ENCODE data around the gene GJC2. TPM values are rescaled to one million over a fixed set of nuclear protein-coding genes. Genes with fewer than 3 reads are reported as not detected.

GJC2 gene
- total RNA-seq, 1 experiment from 2014 or later = 1.6 TPM

GRCh38 chr1:228152918-228153258 lies 3.2 kb downstream of the GJC2 start:
- Histone ChIP-seq H3K23me2 (ENCODE audit: insufficient read length, low read depth, low read length, poor library complexity, severe bottlenecking) (no peaks in the 10 kb centered on the region), H2BK20ac (ENCODE audit: low read depth, low read length, poor library complexity, severe bottlenecking) (no peak overlapping the region), H3K9ac (ENCODE audit: extremely low read depth, insufficient read length, low read length) (no peak overlapping the region), H2BK12ac (ENCODE audit: insufficient read length, low read depth, low read length) (no peak overlapping the region), H3K9me3 (ENCODE audit: control insufficient read depth, low read depth, low read length) (no peaks in the 10 kb centered on the region), H3K4me1 (ENCODE audit: insufficient read depth, low read length) (no peaks in the 10 kb centered on the region), H3K18ac (ENCODE audit: insufficient read length, low read depth, low read length) (no peak overlapping the region), H3K79me2 (ENCODE audit: insufficient read depth, low read length) (no peaks in the 10 kb centered on the region), H2BK15ac (ENCODE audit: low read depth, low read length) (no peak overlapping the region), H4K8ac (replicated peaks; ENCODE audit: insufficient read length, low read depth, low read length) (no peak overlapping the region), H4K20me1 (ENCODE audit: control insufficient read depth, insufficient read depth, insufficient read length) (peaks cover 3% of the 10 kb centered on the region), H2AK5ac (ENCODE audit: insufficient read length, low read length) (no peak overlapping the region), H3K56ac (ENCODE audit: insufficient read length, low read depth, low read length) (no peak overlapping the region), H3T11ph (ENCODE audit: low read length) (no peak overlapping the region), H3K4me2 (ENCODE audit: insufficient read depth, insufficient read length, low read length) (no peak overlapping the region), H4K5ac (ENCODE audit: insufficient read length, low read depth, low read length) (no peak overlapping the region), H4K91ac (ENCODE audit: insufficient read length, low read depth, low read length) (no peak overlapping the region), H3K23ac (ENCODE audit: insufficient read length, low read depth, low read length) (no peak overlapping the region), H3K4ac (ENCODE audit: low read depth, low read length) (no peak overlapping the region), H2BK5ac (ENCODE audit: insufficient read length, low read length) (no peak overlapping the region), H2BK120ac (ENCODE audit: low read depth, low read length, poor library complexity, severe bottlenecking) (no peak overlapping the region), H3K79me1 (ENCODE audit: insufficient read depth, low read depth, low read length, poor library complexity, severe bottlenecking) (no peaks in the 10 kb centered on the region), H2AFZ (ENCODE audit: low read length) (no peak overlapping the region), H3K27ac (ENCODE audit: insufficient read length, low read depth, low read length) (no peak overlapping the region), H3K14ac (ENCODE audit: insufficient read depth, low read length) (no peak overlapping the region), H3K27me3 (ENCODE audit: insufficient read depth, low read length) (no peaks in the 10 kb centered on the region; the same call in 1 of the 2 replicates)
- H3K4me1 Mint-ChIP-seq = peaks cover 3 to 9% of the 10 kb centered on the region in 2 experiments; a peak in 2 of 4 replicates
- no peaks in the 10 kb centered on the region for H3K9me3 Mint-ChIP-seq
- peak overlapping the region in 1 of 2 experiments; percentile 32; a peak in 2 of 5 replicates for H3K4me3 Mint-ChIP-seq
- TF ChIP-seq CTCF (conservative IDR thresholded peaks at IDR 0.05) = no peak
- no CpG with 5 or more reads among the region's 3 CpGs for WGBS (ENCODE audit: extremely low coverage, insufficient read length, low lambda C conversion rate)
- H3K36me3 Mint-ChIP-seq (ENCODE audit: insufficient read depth in 1 of 3, low read depth in 3 of 3) = no peaks in the 10 kb centered on the region
- H3K27me3 Mint-ChIP-seq (ENCODE audit: low read depth) = no peaks in the 10 kb centered on the region
- H3K27ac Mint-ChIP-seq = peak overlapping the region in 1 of 3 experiments; percentile 90; a peak in 1 of 7 replicates
- DNase-seq = no peak

All from H9 (cell line).